OCI-LY1 (cell line): ENCODE measurements around the gene DDI1.

Experiments used
- H2AFZ ChIP-seq: fragments of 200-600 bp; sonication (generic), shearing (Covaris generic); 2 replicates; pipeline ENCODE4 v1.6.0; 2014; ENCODE audit warnings: antibody characterized with exemption, mild to moderate bottlenecking, low read length
- H3F3A ChIP-seq: fragments of 200-600 bp; sonication (generic), shearing (Covaris generic); 2 replicates; pipeline ENCODE4 v1.6.0; 2014; ENCODE audit warnings: mild to moderate bottlenecking, antibody characterized with exemption, low read length, moderate library complexity; ENCODE audit not compliant: insufficient read depth
- H3K27ac ChIP-seq: fragments of 200-600 bp; sonication (generic); 2 replicates; pipeline ENCODE4 v1.5.1; 2014; ENCODE audit warnings: low read length, mixed run types, mild to moderate bottlenecking, low read depth; ENCODE audit not compliant: poor library complexity, severe bottlenecking
- H3K27me3 ChIP-seq: fragments of 200-600 bp; sonication (generic); 2 replicates; pipeline ENCODE4 v1.6.0; 2014; ENCODE audit warnings: antibody characterized with exemption, mild to moderate bottlenecking, low read length, moderate library complexity; ENCODE audit not compliant: insufficient read depth
- H3K36me3 ChIP-seq: fragments of 200-600 bp; sonication (generic); 2 replicates; pipeline ENCODE4 v1.6.1; 2014; ENCODE audit warnings: mild to moderate bottlenecking, antibody characterized with exemption, low read length, moderate library complexity, mixed read lengths; ENCODE audit not compliant: insufficient read depth
- H3K4me1 ChIP-seq: fragments of 200-600 bp; sonication (generic); 2 replicates; pipeline ENCODE4 v1.5.1; 2014; ENCODE audit warnings: mild to moderate bottlenecking, low read length, moderate library complexity; ENCODE audit not compliant: insufficient read depth, severe bottlenecking
- H3K4me2 ChIP-seq: fragments of 200-600 bp; sonication (generic), shearing (Covaris generic); 2 replicates; pipeline ENCODE4 v1.6.1; 2014; ENCODE audit warnings: low read length
- H3K4me3 ChIP-seq: fragments of 200-600 bp; sonication (generic); 2 replicates; pipeline ENCODE4 v1.5.1; 2014; ENCODE audit warnings: low read length, low read depth, mild to moderate bottlenecking, mixed read lengths; ENCODE audit not compliant: poor library complexity, severe bottlenecking
- H3K79me2 ChIP-seq: fragments of 200-600 bp; shearing (Covaris generic); 2 replicates; pipeline ENCODE4 v1.6.1; 2016; ENCODE audit warnings: mixed run types, low read length, mixed read lengths; ENCODE audit not compliant: insufficient read depth
- H3K9ac ChIP-seq: fragments of 200-600 bp; sonication (generic), shearing (Covaris generic); 2 replicates; pipeline ENCODE4 v1.6.1; 2014; ENCODE audit warnings: mild to moderate bottlenecking, low read length, mixed read lengths
- H3K9me2 ChIP-seq: fragments of 200-600 bp; sonication (generic), shearing (Covaris generic); 2 replicates; pipeline ENCODE4 v1.6.1; 2014; ENCODE audit warnings: low read depth, mild to moderate bottlenecking, low read length, mixed read lengths
- H3K9me3 ChIP-seq: fragments of 200-600 bp; shearing (Covaris generic); 2 replicates; pipeline ENCODE4 v1.6.1; 2014; ENCODE audit warnings: low read length, mixed read lengths
- H4K20me1 ChIP-seq: fragments of 200-600 bp; sonication (generic), shearing (Covaris generic); 2 replicates; pipeline ENCODE4 v1.6.0; 2016; ENCODE audit warnings: mild to moderate bottlenecking, low read length; ENCODE audit not compliant: insufficient read depth
- CTCF ChIP-seq: fragments of 200-600 bp; sonication (generic), shearing (Covaris generic); IDR thresholded peaks from 2 replicates; pipeline ENCODE4 v1.5.1; 2017; ENCODE audit warnings: mild to moderate bottlenecking, antibody characterized with exemption, low read length, moderate library complexity, mixed read lengths
- EZH2 ChIP-seq: fragments of 200-600 bp; sonication (generic), shearing (Covaris generic); IDR thresholded peaks from 2 replicates; pipeline ENCODE4 v1.8.0; 2017; ENCODE audit warnings: borderline replicate concordance, mixed run types, mild to moderate bottlenecking, antibody characterized with exemption, low read length, moderate library complexity, mixed read lengths

Gene DDI1

GRCh38 chr11:104036588-104036987 is at the start of gene DDI1:
DDI1 (plus strand) TSS chr11:104036640; CDS start chr11:104036823, 183 bp downstream.
- H3K36me3 ChIP-seq, result no peaks in the 10 kb centered on the region
- no peak within 1 kb of the TSS for H3K27ac ChIP-seq
- TF ChIP-seq EZH2, result no peak
- TF ChIP-seq CTCF, result no peak
- no peak within 1 kb of the TSS for H3K9ac ChIP-seq
- no peaks in the 10 kb centered on the region for H3K79me2 ChIP-seq
- no peak within 1 kb of the TSS for H2AFZ ChIP-seq
- peaks cover 6% of the 10 kb centered on the region for H3K4me1 ChIP-seq
- H3K4me3 ChIP-seq, result no peak within 1 kb of the TSS
- no peaks in the 10 kb centered on the region for H3K9me2 ChIP-seq
- H4K20me1 ChIP-seq, result no peaks in the 10 kb centered on the region
- H3F3A ChIP-seq, result no peaks in the 10 kb centered on the region
- no peaks in the 10 kb centered on the region for H3K9me3 ChIP-seq
- H3K27me3 ChIP-seq, result no peaks in the 10 kb centered on the region
- H3K4me2 ChIP-seq, result no peak within 1 kb of the TSS

- no peak overlapping the region for H2AFZ ChIP-seq
- no peak overlapping the region for H3K27ac ChIP-seq
- no peaks in the 10 kb centered on the region for H4K20me1 ChIP-seq
- no peaks in the 10 kb centered on the region for H3K9me3 ChIP-seq
- no peak overlapping the region for H3K4me2 ChIP-seq
- H3K4me3 ChIP-seq, result no peak overlapping the region
- no peaks in the 10 kb centered on the region for H3K4me1 ChIP-seq
- no peaks in the 10 kb centered on the region for H3K36me3 ChIP-seq
- H3K9me2 ChIP-seq, result no peaks in the 10 kb centered on the region
- no peak overlapping the region for H3K9ac ChIP-seq
- no peaks in the 10 kb centered on the region for H3F3A ChIP-seq
- no peak for TF ChIP-seq EZH2
- peak; percentile 36; the same call in 1 of the 2 replicates for TF ChIP-seq CTCF
- H3K27me3 ChIP-seq, result no peaks in the 10 kb centered on the region
- H3K79me2 ChIP-seq, result no peaks in the 10 kb centered on the region
Measured at GRCh38 chr11:103987629-103988594, 48.5 kb upstream of the DDI1 start.

GRCh38 chr11:103988595-103988969 is 47.9 kb upstream of the DDI1 start:
- H3K27ac ChIP-seq, result no peak overlapping the region
- no peaks in the 10 kb centered on the region for H3K27me3 ChIP-seq
- H3K9me3 ChIP-seq, result no peaks in the 10 kb centered on the region
- H2AFZ ChIP-seq, result no peak overlapping the region
- no peak overlapping the region for H3K9ac ChIP-seq
- no peaks in the 10 kb centered on the region for H3F3A ChIP-seq
- H3K4me1 ChIP-seq, result no peaks in the 10 kb centered on the region
- H3K4me3 ChIP-seq, result no peak overlapping the region
- no peaks in the 10 kb centered on the region for H3K9me2 ChIP-seq
- H3K79me2 ChIP-seq, result no peaks in the 10 kb centered on the region
- H4K20me1 ChIP-seq, result no peaks in the 10 kb centered on the region
- no peak overlapping the region for H3K4me2 ChIP-seq
- H3K36me3 ChIP-seq, result no peaks in the 10 kb centered on the region
- TF ChIP-seq CTCF (no peak), EZH2 (no peak)
